ENCODE results near the gene FAAP100. TPM values are rescaled to one million over a fixed set of nuclear protein-coding genes. Genes with fewer than 3 reads are reported as not detected.

FAAP100 gene
- polyA plus RNA-seq, 1 of the 3 experiments (the other 2 are of a cell fraction), result 18.9 TPM

Small RNA genes lying within 50 kb of the gene (small RNA-seq; reads per million reads assigned to genes)
- gene RF00019, result 0 reads per million in 7 experiments

Other genes with a start within 250 kb of the FAAP100 start
- gene BAHCC1, start 156.9 kb downstream of the FAAP100 start, polyA plus RNA-seq (2012; rRNA removed), result 3.6 and 6.4 TPM in 2 replicates
- gene ACTG1, start 39.6 kb downstream of the FAAP100 start, polyA plus RNA-seq (2012; rRNA removed), result 3,367 and 7,871 TPM in 2 replicates
- gene FSCN2, start 24.0 kb downstream of the FAAP100 start, polyA plus RNA-seq (2012; rRNA removed), result 2.0 and 2.1 TPM in 2 replicates
- gene NPLOC4, start 84.8 kb upstream of the FAAP100 start, polyA plus RNA-seq (2012; rRNA removed), result 88.6 and 105 TPM in 2 replicates
- 4.7 and 6.0 TPM in 2 replicates for gene TSPAN10, start 84.8 kb upstream of the FAAP100 start, polyA plus RNA-seq (2012; rRNA removed)
- gene PDE6G, start 104.2 kb upstream of the FAAP100 start, polyA plus RNA-seq (2012; rRNA removed), result 4.4 and 5.0 TPM in 2 replicates
- 103 and 124 TPM in 2 replicates for gene OXLD1, start 114.3 kb upstream of the FAAP100 start, polyA plus RNA-seq (2012; rRNA removed)
- 55.1 and 62.4 TPM in 2 replicates for gene CCDC137, start 114.4 kb upstream of the FAAP100 start, polyA plus RNA-seq (2012; rRNA removed)
- 148 and 166 TPM in 2 replicates for gene ARL16, start 131.4 kb upstream of the FAAP100 start, polyA plus RNA-seq (2012; rRNA removed)
- gene HGS, start 131.7 kb upstream of the FAAP100 start, polyA plus RNA-seq (2012; rRNA removed), result 184 and 192 TPM in 2 replicates
- 255 and 322 TPM in 2 replicates for gene MRPL12, start 151.0 kb upstream of the FAAP100 start, polyA plus RNA-seq (2012; rRNA removed)
- gene SLC25A10, start 159.9 kb upstream of the FAAP100 start, polyA plus RNA-seq (2012; rRNA removed), result 29.9 and 34.7 TPM in 2 replicates